GM10266 (cell line): ENCODE measurements around the gene TMEM178A.

ENCODE experiments used
- DNase-seq: peaks from one replicate; pipeline ENCODE4 v3.0.0; 2012; ENCODE audit errors: extremely low spot score
- TF ChIP-seq, protein P1 (sequence below): IDR thresholded peaks from 2 replicates; pipeline ENCODE4 v1.5.1; 2012; ENCODE audit warnings: mild to moderate bottlenecking, low read depth; ENCODE audit not compliant: control insufficient read depth, insufficient read depth; ENCODE audit errors: missing control alignments

TMEM178A gene

DNA sequence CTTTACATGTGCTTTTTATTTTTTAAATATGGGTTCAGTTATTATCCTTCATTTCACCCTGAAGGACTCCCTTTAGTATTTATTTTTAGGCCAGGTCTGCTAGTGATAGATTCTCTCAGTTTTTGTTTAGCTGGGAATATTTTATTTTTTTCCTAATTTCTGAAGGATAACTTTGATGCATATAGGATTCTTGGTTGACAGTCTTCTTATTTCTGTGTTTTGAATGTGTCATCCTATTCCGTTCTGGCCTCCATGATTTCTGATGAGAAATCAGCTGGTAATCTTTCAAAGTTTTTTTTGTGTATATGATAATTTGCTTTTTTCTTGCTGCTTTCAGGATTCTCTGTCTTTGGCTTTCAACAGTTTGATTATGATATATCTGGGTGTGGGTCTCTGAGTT lies 35.4 kb downstream of the TMEM178A start:
- no peak for DNase-seq

DNA sequence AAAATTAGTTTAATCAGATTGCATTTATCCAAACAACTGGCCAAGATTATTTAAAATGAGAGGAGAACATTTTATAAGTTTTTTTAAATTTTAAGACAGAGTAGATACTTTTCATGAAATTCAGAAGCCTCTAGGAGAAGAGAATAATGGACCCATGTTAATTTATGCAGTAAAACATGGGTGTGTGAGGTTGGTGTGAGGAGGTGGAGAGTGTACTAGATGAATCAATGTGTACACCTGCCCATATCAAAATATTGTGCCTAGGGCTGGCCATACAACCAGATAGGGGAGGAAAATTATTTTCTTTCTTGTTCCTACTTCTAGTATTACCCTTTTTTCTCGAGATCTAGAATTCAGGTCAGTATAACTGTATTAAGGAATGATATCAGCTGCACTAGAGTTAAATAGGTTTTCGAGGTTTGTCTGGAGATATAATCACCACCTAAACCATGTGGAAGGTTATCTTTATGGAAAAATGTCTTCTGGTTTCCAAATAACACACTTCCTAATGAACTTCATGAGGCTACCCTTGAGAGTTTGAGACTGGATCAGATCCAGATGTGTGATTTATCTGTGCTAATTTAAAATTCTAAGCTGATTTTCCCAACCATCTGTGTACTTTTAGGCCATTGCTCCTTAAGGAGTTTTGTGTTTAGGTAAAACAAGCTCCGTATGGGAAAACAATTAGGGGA lies 37.6 kb downstream of the TMEM178A start:
- DNase-seq: no peak
- TF ChIP-seq, protein P1, sequence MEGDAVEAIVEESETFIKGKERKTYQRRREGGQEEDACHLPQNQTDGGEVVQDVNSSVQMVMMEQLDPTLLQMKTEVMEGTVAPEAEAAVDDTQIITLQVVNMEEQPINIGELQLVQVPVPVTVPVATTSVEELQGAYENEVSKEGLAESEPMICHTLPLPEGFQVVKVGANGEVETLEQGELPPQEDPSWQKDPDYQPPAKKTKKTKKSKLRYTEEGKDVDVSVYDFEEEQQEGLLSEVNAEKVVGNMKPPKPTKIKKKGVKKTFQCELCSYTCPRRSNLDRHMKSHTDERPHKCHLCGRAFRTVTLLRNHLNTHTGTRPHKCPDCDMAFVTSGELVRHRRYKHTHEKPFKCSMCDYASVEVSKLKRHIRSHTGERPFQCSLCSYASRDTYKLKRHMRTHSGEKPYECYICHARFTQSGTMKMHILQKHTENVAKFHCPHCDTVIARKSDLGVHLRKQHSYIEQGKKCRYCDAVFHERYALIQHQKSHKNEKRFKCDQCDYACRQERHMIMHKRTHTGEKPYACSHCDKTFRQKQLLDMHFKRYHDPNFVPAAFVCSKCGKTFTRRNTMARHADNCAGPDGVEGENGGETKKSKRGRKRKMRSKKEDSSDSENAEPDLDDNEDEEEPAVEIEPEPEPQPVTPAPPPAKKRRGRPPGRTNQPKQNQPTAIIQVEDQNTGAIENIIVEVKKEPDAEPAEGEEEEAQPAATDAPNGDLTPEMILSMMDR: no peak

More for the DNA sequence above, 35.4 kb downstream of the TMEM178A start:
- TF ChIP-seq, protein P1: no peak

DNA sequence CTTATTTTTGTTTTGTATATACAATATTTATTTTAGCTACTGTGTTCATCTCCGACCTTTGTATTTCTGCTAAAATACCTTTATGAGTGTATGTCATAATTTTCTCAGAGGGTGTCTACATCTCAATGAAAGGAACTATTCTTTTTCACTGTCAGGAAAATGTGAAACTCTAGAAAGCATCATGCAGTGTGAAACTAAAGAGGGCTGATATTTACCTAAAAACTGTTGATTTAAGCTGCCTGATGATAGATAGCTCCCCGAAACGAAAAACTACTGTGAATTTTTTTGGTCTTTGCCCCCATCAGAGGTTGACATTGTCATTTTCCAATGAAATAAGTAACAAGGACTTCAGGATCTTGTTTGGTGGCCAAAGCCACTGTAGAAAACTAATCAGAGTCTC lies 38.8 kb downstream of the TMEM178A start:
- TF ChIP-seq, protein P1: no peak

DNA sequence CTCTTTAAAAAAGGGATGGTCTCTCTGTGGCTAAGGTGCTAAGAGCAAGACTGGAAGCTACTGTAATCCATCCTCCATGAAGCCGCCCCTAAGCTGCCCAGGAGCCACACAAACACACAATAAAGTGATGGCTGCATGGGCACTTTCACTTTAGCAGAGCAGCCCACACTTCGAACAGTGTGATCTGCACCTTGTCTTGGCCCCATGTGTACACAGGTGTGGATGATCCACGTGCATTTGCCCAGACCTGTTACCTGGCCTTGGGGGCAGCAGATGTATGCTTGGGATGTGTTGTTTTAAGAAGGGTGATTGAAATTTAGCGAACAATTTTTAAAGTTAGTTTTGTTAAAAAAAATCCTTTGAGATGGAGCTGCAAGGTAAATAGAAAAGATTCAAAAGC lies 39.9 kb downstream of the TMEM178A start:
- DNase-seq: no peak
- TF ChIP-seq, protein P1: no peak

More for the DNA sequence above, 38.8 kb downstream of the TMEM178A start:
- DNase-seq: no peak

DNA sequence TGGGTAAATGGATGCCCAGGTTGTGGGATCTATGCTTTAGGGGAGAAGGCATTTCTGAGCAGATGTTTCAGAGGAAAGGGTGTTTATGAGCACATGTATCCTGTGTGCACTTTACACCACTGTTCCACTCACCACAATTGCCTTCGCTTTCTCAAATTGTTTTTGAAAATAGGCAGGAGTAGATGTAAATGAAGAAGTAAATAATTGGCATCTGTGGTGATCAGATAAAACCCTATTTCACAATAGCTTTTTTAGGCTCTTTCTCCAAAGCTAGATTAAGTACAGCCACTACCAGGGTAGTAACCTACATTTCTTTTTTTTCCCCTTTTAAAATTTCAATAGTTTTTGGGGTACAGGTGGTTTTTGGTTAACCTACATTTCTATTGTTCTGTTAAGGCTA lies 40.6 kb downstream of the TMEM178A start:
- no peak for DNase-seq
- TF ChIP-seq, protein P1: no peak

DNA sequence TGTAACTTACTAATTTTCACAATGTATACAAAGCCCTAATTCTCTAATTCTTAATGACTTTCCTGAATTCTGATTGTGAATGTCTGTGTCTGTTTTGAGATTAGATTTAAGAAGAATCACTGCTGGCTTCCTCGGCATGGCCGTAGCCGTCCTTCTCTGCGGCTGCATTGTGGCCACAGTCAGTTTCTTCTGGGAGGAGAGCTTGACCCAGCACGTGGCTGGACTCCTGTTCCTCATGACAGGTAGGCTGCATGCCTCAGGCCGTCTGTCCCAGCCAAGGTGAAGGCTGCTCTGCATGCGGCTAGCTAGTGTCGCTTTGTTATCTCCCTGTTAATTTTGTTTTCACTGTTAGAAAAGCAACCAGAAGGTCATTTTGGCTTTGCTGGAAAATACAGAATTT lies 41.2 kb downstream of the TMEM178A start:
- TF ChIP-seq, protein P1: no peak
- DNase-seq: no peak

DNA sequence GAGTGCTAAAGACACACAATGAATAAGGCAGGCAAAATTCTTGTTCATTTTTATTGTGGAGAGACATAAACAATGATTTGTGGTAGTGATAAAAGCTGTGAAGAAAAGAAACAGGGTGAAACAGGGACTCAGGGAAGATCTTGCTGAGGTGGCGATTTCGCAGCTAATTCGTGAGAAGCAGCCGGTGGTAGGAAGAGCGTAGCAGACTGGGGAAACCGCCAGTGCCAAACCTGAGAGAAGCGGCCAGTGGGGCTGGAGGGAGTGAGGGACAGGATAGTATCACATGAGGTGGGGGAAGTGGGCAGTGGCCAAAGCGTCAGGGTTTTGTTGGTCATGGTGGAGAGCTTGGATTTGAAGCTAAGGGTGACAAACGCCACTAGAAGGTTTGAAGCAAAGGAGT lies 42.3 kb downstream of the TMEM178A start:
- TF ChIP-seq, protein P1: no peak
- no peak for DNase-seq
